ENCODE results near the gene TRIM6. TPM values are rescaled to one million over a fixed set of nuclear protein-coding genes. Genes with fewer than 3 reads are reported as not detected.

TRIM6 gene
- total RNA-seq, 1 experiment from 2014 or later = 0.13 TPM

GRCh38 chr11:5564259-5565019 lies 32.0 kb upstream of the TRIM6 start:
- BruUV-seq (replicated peaks) = no TSS peak
- H3K27ac ChIP-seq (ENCODE audit: low read depth, low read length, poor library complexity, severe bottlenecking) = no peak overlapping the region

GRCh38 chr11:5574654-5575053 lies 21.8 kb upstream of the TRIM6 start:
- Histone ChIP-seq H3K36me3 (ENCODE audit: insufficient read depth, low read length, poor library complexity, severe bottlenecking) (no peaks in the 10 kb centered on the region), H3K27ac (ENCODE audit: low read depth, low read length, poor library complexity, severe bottlenecking) (no peak overlapping the region), H3K4me1 (ENCODE audit: insufficient read depth, low read length, poor library complexity, severe bottlenecking) (no peaks in the 10 kb centered on the region), H3K27me3 (replicated peaks; ENCODE audit: insufficient read depth, low read depth, low read length, poor library complexity) (no peaks in the 10 kb centered on the region), H3K9me3 (ENCODE audit: low read depth, low read length, poor library complexity, severe bottlenecking) (no peaks in the 10 kb centered on the region), H3K4me3 (ENCODE audit: low read depth, low read length, poor library complexity, severe bottlenecking) (no peak overlapping the region)
- POLR2A ChIA-PET (ENCODE audit: low non-redundant PET) = no interaction called here
- DNase-seq (ENCODE audit: low spot score) = no peak
- intact Hi-C loops (cut with micrococcal nuclease; ENCODE audit: unreplicated experiment) = no loop called here
- TF ChIP-seq CTCF (conservative IDR thresholded peaks at IDR 0.05; ENCODE audit: low read depth, low read length) (no peak), EZH2 (IDR thresholded peaks at IDR 0.05; ENCODE audit: borderline replicate concordance, low read depth, low read length, poor library complexity, severe bottlenecking) (no peak)
- CTCF ChIA-PET = no interaction called here
- BruUV-seq (replicated peaks) = no TSS peak

More at GRCh38 chr11:5564259-5565019, 32.0 kb upstream of the TRIM6 start:
- ChIA-PET CTCF (no interaction called here), POLR2A (ENCODE audit: low non-redundant PET) (no interaction called here)
- Histone ChIP-seq H3K4me1 (ENCODE audit: insufficient read depth, low read length, poor library complexity, severe bottlenecking) (no peaks in the 10 kb centered on the region), H3K9me3 (ENCODE audit: low read depth, low read length, poor library complexity, severe bottlenecking) (no peaks in the 10 kb centered on the region), H3K4me3 (ENCODE audit: low read depth, low read length, poor library complexity, severe bottlenecking) (no peak overlapping the region), H3K36me3 (ENCODE audit: insufficient read depth, low read length, poor library complexity, severe bottlenecking) (no peaks in the 10 kb centered on the region), H3K27me3 (replicated peaks; ENCODE audit: insufficient read depth, low read depth, low read length, poor library complexity) (no peaks in the 10 kb centered on the region)
- DNase-seq (ENCODE audit: low spot score) = no peak
- TF ChIP-seq CTCF (conservative IDR thresholded peaks at IDR 0.05; ENCODE audit: low read depth, low read length) (no peak), EZH2 (IDR thresholded peaks at IDR 0.05; ENCODE audit: borderline replicate concordance, low read depth, low read length, poor library complexity, severe bottlenecking) (no peak)
- intact Hi-C loops (cut with micrococcal nuclease; ENCODE audit: unreplicated experiment) = no loop called here

GRCh38 chr11:5575152-5575551 lies 21.3 kb upstream of the TRIM6 start:
- Histone ChIP-seq H3K4me3 (ENCODE audit: low read depth, low read length, poor library complexity, severe bottlenecking) (no peak overlapping the region), H3K27ac (ENCODE audit: low read depth, low read length, poor library complexity, severe bottlenecking) (no peak overlapping the region), H3K36me3 (ENCODE audit: insufficient read depth, low read length, poor library complexity, severe bottlenecking) (no peaks in the 10 kb centered on the region), H3K4me1 (ENCODE audit: insufficient read depth, low read length, poor library complexity, severe bottlenecking) (no peaks in the 10 kb centered on the region), H3K27me3 (replicated peaks; ENCODE audit: insufficient read depth, low read depth, low read length, poor library complexity) (no peaks in the 10 kb centered on the region), H3K9me3 (ENCODE audit: low read depth, low read length, poor library complexity, severe bottlenecking) (no peaks in the 10 kb centered on the region)
- DNase-seq (ENCODE audit: low spot score) = no peak
- ChIA-PET CTCF (no interaction called here), POLR2A (ENCODE audit: low non-redundant PET) (no interaction called here)
- BruUV-seq (replicated peaks) = no TSS peak
- TF ChIP-seq EZH2 (IDR thresholded peaks at IDR 0.05; ENCODE audit: borderline replicate concordance, low read depth, low read length, poor library complexity, severe bottlenecking) (no peak), CTCF (conservative IDR thresholded peaks at IDR 0.05; ENCODE audit: low read depth, low read length) (no peak)
- intact Hi-C loops (cut with micrococcal nuclease; ENCODE audit: unreplicated experiment) = no loop called here

Data from A673 (cell line).